ENCODE data around the gene DGUOK.

DNA sequence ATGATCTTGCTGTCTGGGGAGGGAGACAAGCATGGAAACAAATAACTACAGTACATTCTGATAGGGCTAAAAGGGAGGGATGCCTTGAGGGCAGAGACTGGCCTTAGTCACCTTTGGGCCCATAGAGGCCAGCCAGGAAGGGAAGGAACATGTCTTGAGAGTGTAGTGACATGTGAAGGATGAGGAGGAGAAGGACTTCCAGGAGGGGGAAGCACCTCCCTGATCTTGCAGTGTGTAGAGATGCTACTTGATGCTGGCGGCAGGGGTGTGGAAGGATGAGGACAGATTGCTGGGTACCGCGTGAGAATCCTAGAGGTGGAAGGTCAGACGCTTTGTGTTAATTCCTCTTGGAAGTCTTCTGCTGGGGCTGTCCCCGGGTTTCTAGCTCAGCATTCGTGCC, 71.1 kb downstream of the DGUOK start:
- no peak for TF ChIP-seq TAF1 (IDR thresholded peaks at IDR 0.05; ENCODE audit: low read depth, low read length)
- no peak for TF ChIP-seq POLR2AphosphoS5 (IDR thresholded peaks at IDR 0.05; ENCODE audit: low read depth, low read length)
- no peak for TF ChIP-seq POLR2A (IDR thresholded peaks at IDR 0.05; ENCODE audit: low read depth, low read length)
- no peak for TF ChIP-seq POU2F2 (IDR thresholded peaks at IDR 0.05; ENCODE audit: low read depth, low read length)

All from GM12891 (cell line).